Gastrocnemius medialis (tissue), 4 donors: Measurements from ENCODE around the gene XYLT1. TPM values are rescaled to one million over a fixed set of nuclear protein-coding genes. Genes with fewer than 3 reads are reported as not detected.

ENCODE experiments used
- ATAC-seq, 2 donors: fragments of 150-250 bp; one replicate each; pipeline ENCODE4 v1.9.1; 2016
- DNase-seq, 2 donors: peaks; one replicate each; pipeline ENCODE4 v3.0.0-alpha.2; 2019
- H3K27ac ChIP-seq, 4 donors: fragments of 200-600 bp; sonication (generic); 1 replicate in 1 of 4; 2 replicates in 3 of 4; pipeline ENCODE4 v1.5.1; 2016 to 2018; ENCODE audit warnings: mild to moderate bottlenecking in 2 of 4, moderate library complexity in 1 of 4
- H3K27me3 ChIP-seq, 3 donors: fragments of 200-600 bp; sonication (generic) in 2 of 3; 1 replicate in 1 of 3; 2 replicates in 2 of 3; pipeline versions ENCODE4 v1.5.1 to v1.6.0; 2016 to 2019; ENCODE audit warnings: mild to moderate bottlenecking in 1 of 3, moderate library complexity in 1 of 3
- H3K36me3 ChIP-seq, 2 donors: fragments of 200-600 bp; sonication (generic) in 1 of 2; one replicate each; pipeline ENCODE4 v1.5.1; 2017 to 2018
- H3K4me1 ChIP-seq, 2 donors: fragments of 200-600 bp; sonication (generic) in 1 of 2; one replicate each; pipeline ENCODE4 v1.5.1; 2016 to 2017; ENCODE audit warnings: mild to moderate bottlenecking in 2 of 2
- H3K4me3 ChIP-seq, 4 donors: fragments of 200-600 bp; sonication (generic) in 3 of 4; 1 replicate in 1 of 4; 2 replicates in 3 of 4; pipeline ENCODE4 v1.5.1; 2016 to 2019; ENCODE audit warnings: mild to moderate bottlenecking in 2 of 4
- H3K9me3 ChIP-seq, 3 donors: fragments of 200-600 bp; sonication (generic) in 2 of 3; 1 replicate in 1 of 3; 2 replicates in 2 of 3; pipeline ENCODE4 v1.5.1; 2016 to 2019
- POLR2A ChIP-seq, 2 donors: fragments of 450-650 bp; IDR thresholded peaks; one replicate each; pipeline ENCODE4 v1.6.1; 2017; ENCODE audit warnings: antibody characterized with exemption in 2 of 2, mild to moderate bottlenecking in 2 of 2, moderate library complexity in 2 of 2
- in situ Hi-C, 4 donors: fragments of 200-750 bp; cut with MboI; loops; one replicate each; pipeline versions ENCODE4 v1.15.0 to v1.8.0; 2017; ENCODE audit warnings: low sequenced_read_pairs in 4 of 4
- intact Hi-C: fragments of 100-400 bp; cut with DNase I; formaldehyde crosslinking; loops from one replicate; pipeline ENCODE4 v1.15.1; 2023; ENCODE audit warnings: low total_unique reads
- total RNA-seq, 4 donors: library from RNA; depleted of rRNA; stranded (reverse); fragments of >200 nt; gene quantifications; one replicate each; pipeline versions ENCODE4 v1.1.0 to v1.2.3, GENCODE V29; 2016
- TF ChIP-seq, protein P1 (sequence below), 5 experiments: fragments of 450-650 bp in 3 of 5; fragments of 200-600 bp in 2 of 5; sonication (generic) in 2 of 5; IDR thresholded peaks in 4 of 5; conservative IDR thresholded peaks in 1 of 5; 1 replicate in 4 of 5; 2 replicates in 1 of 5; pipeline ENCODE4 v1.5.1; 2016 to 2019; ENCODE audit warnings: antibody characterized with exemption in 5 of 5, mild to moderate bottlenecking in 3 of 5, moderate library complexity in 3 of 5

XYLT1 gene
- total RNA-seq, 4 donors from 2014 or later: 0.87 to 7.9 (median 1.4) TPM

DNA sequence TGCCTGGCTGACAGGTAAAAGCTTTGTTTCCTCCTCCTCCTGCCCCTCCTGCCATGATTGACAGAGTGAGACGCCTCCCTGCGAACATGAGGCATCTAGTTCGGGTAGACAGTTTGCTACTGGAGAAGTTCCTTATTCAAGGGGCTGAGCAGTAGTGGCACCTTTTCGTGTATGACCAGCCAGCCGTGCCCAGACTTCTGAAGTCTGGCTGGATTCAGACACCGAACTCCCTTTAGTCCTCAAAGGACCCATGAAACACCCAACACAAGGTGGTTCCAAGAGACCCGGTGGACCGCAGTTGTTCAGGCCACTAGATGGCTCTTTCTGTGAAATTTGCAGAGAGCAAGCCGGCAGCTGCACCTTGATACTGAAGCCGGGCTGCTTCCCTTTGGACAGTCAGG is 192.8 kb downstream of the XYLT1 start:
- no peak for ATAC-seq
- Histone ChIP-seq H3K9me3 (no peaks in the 10 kb centered on the region), H3K36me3 (no peaks in the 10 kb centered on the region), H3K4me1 (no peaks in the 10 kb centered on the region), H3K27ac (no peak overlapping the region), H3K4me3 (no peak overlapping the region), H3K27me3 (no peaks in the 10 kb centered on the region)
- in situ Hi-C loops: loop anchor here in 1 of 4 donors (10.0 kb wide), 1 partner anchor 187 kb away; no protein-coding TSS in a partner anchor
- no peak for TF ChIP-seq POLR2A (IDR thresholded peaks at IDR 0.05)
- TF ChIP-seq, protein P1, sequence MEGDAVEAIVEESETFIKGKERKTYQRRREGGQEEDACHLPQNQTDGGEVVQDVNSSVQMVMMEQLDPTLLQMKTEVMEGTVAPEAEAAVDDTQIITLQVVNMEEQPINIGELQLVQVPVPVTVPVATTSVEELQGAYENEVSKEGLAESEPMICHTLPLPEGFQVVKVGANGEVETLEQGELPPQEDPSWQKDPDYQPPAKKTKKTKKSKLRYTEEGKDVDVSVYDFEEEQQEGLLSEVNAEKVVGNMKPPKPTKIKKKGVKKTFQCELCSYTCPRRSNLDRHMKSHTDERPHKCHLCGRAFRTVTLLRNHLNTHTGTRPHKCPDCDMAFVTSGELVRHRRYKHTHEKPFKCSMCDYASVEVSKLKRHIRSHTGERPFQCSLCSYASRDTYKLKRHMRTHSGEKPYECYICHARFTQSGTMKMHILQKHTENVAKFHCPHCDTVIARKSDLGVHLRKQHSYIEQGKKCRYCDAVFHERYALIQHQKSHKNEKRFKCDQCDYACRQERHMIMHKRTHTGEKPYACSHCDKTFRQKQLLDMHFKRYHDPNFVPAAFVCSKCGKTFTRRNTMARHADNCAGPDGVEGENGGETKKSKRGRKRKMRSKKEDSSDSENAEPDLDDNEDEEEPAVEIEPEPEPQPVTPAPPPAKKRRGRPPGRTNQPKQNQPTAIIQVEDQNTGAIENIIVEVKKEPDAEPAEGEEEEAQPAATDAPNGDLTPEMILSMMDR (IDR thresholded peaks at IDR 0.05 in 4 of 5, conservative IDR thresholded peaks at IDR 0.05 in 1 of 5): peak in 3 of 5 experiments; percentile 33 to 41 (median 36)
- no peak for DNase-seq
- intact Hi-C loops: no loop called here

DNA sequence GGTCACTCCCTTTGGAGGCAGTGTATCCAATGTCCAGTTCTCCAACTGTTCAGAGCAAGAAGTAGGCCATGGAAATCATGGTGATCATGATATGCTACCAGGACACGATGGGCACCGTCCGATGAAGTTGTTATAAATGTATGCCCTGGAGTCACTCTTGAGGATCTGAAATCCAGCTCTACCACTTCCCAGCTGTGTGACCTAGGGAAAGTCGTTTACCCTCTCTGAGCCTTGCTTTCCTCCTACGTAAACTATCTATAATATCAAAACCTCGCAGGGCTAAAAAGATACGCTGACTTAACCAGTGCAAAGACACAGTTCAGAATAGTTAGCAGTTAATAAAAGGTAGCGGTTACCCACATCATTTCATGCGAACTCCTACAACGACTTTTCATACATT is 194.2 kb downstream of the XYLT1 start:
- in situ Hi-C loops (loop anchor here in 1 of 4 donors (10.0 kb wide), 1 partner anchor 188 kb away; no protein-coding TSS in a partner anchor), intact Hi-C loops (no loop called here)
- H3K27ac ChIP-seq: no peak overlapping the region
- H3K4me3 ChIP-seq: no peak overlapping the region
- no peak for ATAC-seq
- no peaks in the 10 kb centered on the region for H3K27me3 ChIP-seq
- no peak for DNase-seq
- TF ChIP-seq POLR2A (IDR thresholded peaks at IDR 0.05): no peak
- TF ChIP-seq, protein P1 (IDR thresholded peaks at IDR 0.05 in 4 of 5, conservative IDR thresholded peaks at IDR 0.05 in 1 of 5): no peak
- H3K36me3 ChIP-seq: no peaks in the 10 kb centered on the region
- H3K4me1 ChIP-seq: peaks cover 0 to 2% of the 10 kb centered on the region in 2 donors
- H3K9me3 ChIP-seq: no peaks in the 10 kb centered on the region

DNA sequence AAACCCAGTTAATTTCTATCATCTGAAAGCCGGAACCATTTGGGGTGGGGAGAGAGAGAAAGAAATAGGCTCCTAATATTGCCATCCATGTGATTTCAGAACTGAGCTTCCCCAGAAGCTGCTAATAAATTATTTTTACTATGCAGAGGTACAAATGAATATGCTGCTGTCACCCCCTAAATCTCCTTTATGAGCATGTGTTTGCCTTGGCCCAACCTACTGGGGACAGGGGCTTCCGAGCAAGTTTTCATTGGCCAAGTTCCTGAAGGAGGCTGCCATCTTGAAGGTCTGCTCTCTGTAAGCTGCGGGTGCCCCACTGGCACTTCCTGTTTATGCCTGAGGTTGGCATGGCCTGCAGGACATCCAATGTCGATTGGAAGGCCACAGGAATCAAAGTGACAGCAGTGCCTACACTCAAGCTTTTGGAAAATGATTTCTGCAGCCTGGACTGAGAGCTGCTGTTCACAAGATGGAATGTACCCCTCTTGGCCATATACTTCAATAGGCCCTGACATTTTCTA is 194.7 kb downstream of the XYLT1 start:
- in situ Hi-C loops (loop anchor here in 1 of 4 donors (10.0 kb wide), 1 partner anchor 189 kb away; no protein-coding TSS in a partner anchor), intact Hi-C loops (no loop called here)
- TF ChIP-seq, protein P1 (IDR thresholded peaks at IDR 0.05 in 4 of 5, conservative IDR thresholded peaks at IDR 0.05 in 1 of 5): no peak
- TF ChIP-seq POLR2A (IDR thresholded peaks at IDR 0.05): no peak
- no peak overlapping the region for H3K4me3 ChIP-seq
- peaks cover under 1 to 7% of the 10 kb centered on the region in 2 donors for H3K4me1 ChIP-seq
- no peaks in the 10 kb centered on the region for H3K9me3 ChIP-seq
- ATAC-seq (no peak), DNase-seq (no peak)
- H3K27me3 ChIP-seq: no peaks in the 10 kb centered on the region
- H3K27ac ChIP-seq: no peak overlapping the region
- no peaks in the 10 kb centered on the region for H3K36me3 ChIP-seq

DNA sequence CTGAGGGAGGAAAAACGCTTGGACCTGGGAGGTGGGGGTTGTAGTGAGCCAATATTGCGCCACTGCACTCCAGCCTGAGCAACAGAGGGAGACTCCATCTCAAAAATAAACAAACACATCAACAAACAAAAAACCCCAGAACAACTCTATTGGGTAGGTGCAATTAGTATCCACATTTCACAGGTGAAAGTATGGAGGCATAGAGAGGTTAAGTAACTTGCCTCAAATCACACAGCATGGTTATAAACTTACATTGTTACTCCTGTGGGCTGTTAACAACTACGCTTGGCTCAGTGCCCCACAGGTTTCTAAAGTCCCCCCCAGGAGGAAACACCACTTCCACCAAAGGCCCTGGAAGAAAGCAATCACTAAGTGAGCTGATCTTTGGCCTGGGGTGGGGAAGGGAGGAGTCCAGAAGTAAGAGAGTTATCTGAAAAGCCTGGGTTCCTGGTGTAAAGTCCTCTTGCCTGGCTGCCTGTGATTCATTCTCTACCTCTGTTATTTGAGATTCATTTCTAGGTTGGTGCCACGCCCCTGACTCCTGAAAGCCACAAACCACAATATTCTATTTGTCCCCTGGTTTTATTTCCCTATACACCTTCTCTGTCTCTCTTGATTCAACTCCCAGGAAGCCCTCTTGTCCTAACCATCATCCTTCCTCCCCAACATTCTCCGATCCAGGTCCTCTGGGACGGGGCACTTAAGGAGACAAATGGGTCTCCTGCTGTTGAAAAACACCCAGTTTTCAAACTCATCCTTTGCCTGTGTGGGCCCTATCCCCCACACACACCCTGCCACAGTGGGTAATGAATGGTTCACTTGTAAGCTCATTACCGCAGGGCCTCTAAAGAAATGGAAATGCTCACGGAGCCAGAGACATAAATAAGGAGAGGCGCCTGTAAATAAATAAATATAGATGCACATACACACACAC is 195.4 kb downstream of the XYLT1 start:
- Histone ChIP-seq H3K9me3 (no peaks in the 10 kb centered on the region), H3K27me3 (no peaks in the 10 kb centered on the region), H3K27ac (no peak overlapping the region), H3K4me1 (peaks cover 8 to 15% of the 10 kb centered on the region in 2 donors), H3K36me3 (no peaks in the 10 kb centered on the region), H3K4me3 (no peak overlapping the region)
- intact Hi-C loops: no loop called here
- TF ChIP-seq, protein P1 (IDR thresholded peaks at IDR 0.05 in 4 of 5, conservative IDR thresholded peaks at IDR 0.05 in 1 of 5): no peak
- TF ChIP-seq POLR2A (IDR thresholded peaks at IDR 0.05): no peak
- in situ Hi-C loops: loop anchor here in 1 of 4 donors (10.0 kb wide), 1 partner anchor 189 kb away; no protein-coding TSS in a partner anchor
- ATAC-seq: no peak
- no peak for DNase-seq
